VCaP (cell line): Measurements from ENCODE around the gene GLRB.
"Not testable (repeated sequence)": the region's sequence is repeated elsewhere in the genome, so short reads cannot be mapped to it uniquely, and the experiment has no call there.

Source experiments
- H3K27ac ChIP-seq: fragments of 450-650 bp; 2 replicates; pipeline ENCODE4 v1.5.1; 2017
- TF ChIP-seq, protein P1 (sequence below): fragments of 450-650 bp; conservative IDR thresholded peaks from 2 replicates; pipeline ENCODE4 v1.5.1; 2017; ENCODE audit warnings: mild to moderate bottlenecking, moderate library complexity

GLRB gene

DNA sequence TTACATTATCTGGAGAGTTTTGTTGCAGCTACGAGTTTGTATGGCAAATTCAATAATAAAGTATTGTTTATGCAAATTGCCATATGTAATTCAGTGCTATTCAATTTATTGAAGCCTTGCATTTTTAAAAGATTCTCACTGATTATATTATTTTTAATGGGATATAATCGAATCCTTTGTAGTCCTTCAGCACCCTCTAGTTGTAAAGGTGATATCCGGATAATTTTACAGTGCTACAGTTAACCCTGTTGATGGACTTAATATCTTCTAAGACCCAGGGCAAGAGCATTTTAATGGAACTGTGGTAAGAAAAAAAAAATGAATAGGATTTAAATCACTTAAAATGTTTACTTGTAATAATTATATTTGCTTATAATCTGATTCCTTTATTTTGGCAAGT lies 96.1 kb downstream of the GLRB start:
- TF ChIP-seq, protein P1, sequence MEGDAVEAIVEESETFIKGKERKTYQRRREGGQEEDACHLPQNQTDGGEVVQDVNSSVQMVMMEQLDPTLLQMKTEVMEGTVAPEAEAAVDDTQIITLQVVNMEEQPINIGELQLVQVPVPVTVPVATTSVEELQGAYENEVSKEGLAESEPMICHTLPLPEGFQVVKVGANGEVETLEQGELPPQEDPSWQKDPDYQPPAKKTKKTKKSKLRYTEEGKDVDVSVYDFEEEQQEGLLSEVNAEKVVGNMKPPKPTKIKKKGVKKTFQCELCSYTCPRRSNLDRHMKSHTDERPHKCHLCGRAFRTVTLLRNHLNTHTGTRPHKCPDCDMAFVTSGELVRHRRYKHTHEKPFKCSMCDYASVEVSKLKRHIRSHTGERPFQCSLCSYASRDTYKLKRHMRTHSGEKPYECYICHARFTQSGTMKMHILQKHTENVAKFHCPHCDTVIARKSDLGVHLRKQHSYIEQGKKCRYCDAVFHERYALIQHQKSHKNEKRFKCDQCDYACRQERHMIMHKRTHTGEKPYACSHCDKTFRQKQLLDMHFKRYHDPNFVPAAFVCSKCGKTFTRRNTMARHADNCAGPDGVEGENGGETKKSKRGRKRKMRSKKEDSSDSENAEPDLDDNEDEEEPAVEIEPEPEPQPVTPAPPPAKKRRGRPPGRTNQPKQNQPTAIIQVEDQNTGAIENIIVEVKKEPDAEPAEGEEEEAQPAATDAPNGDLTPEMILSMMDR = peak; percentile 74
- H3K27ac ChIP-seq = no peak overlapping the region

GRCh38 chr4:157180268-157180667 lies 104.3 kb downstream of the GLRB start:
- H3K27ac ChIP-seq = not testable (repeated sequence)

- H3K27ac ChIP-seq = no peak overlapping the region
- TF ChIP-seq, protein P1 = no peak
Measured at GRCh38 chr4:157184300-157184699, 108.3 kb downstream of the GLRB start.

DNA sequence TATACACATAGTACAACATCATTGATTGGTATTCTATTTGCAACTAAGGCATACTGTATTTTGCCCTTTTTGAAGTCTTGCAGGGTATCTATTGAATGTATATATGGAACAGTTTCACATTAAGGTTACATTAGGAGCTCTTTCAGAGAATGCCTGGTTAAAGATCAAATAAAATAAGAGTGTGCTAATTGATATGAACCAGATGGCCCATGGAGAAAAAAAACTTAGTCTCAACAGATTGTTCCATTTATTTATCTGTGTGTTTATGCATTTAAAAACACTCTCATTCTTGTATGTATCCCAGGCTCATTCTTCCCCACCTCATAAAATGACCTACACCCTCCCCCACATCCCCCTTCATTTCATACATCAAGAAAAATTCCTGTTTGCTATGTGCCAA lies 109.4 kb downstream of the GLRB start:
- TF ChIP-seq, protein P1 = no peak
- H3K27ac ChIP-seq = no peak overlapping the region

DNA sequence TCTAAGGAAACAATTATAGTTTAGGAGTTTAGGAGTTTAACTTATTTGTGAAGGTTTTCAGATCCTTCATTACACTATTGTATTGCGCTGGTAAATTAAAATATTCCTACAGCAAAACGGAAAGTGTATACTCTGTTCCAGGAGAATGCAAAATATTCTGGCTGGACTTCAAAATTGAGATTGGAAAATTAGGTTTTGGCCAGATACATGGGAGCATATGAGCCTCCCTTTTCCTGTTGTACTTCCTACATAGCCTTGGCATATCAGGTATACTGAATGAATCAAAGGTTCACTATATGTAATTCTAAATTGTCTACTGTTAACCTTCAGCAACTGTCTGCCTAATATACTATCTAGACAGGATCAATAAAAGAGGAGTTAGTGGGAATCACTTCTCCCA lies 119.4 kb downstream of the GLRB start:
- no peak overlapping the region for H3K27ac ChIP-seq
- TF ChIP-seq, protein P1 = no peak

DNA sequence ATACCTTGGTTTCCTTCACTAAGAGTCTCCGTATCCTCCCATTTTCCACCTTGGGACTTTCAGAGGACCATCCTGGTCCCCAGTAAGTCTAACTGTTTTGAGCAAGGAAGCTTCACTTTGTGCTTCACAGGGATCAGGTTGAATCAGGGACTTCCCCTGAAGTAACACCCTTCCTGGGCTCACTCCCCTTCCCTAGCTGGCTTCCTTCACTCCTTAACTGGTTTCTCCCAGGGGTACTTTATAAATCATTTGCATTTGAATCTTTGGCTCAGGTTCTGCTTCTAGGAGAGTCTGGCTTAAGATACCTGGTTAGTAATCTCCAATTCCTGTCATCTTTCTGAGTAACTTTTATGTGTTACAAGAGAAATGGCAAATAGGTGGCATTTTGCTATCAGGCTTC lies 120.1 kb downstream of the GLRB start:
- H3K27ac ChIP-seq = no peak overlapping the region
- TF ChIP-seq, protein P1 = no peak

GRCh38 chr4:157204634-157205244 lies 128.8 kb downstream of the GLRB start:
- TF ChIP-seq, protein P1 = no peak
- no peak overlapping the region for H3K27ac ChIP-seq

GRCh38 chr4:157217708-157218107 lies 141.8 kb downstream of the GLRB start:
- no peak overlapping the region for H3K27ac ChIP-seq
- TF ChIP-seq, protein P1 = peak; percentile 79
